Liver (tissue), 9 donors: Measurements from ENCODE around the gene TMEM38B. TPM values are rescaled to one million over a fixed set of nuclear protein-coding genes. Genes with fewer than 3 reads are reported as not detected.
A peak's percentile ranks its signal among the peaks of the same experiment; 100 is the strongest.

ENCODE experiments used
- DNase-seq: peaks from one replicate; pipeline ENCODE4 v3.0.0-alpha.2; 2017; ENCODE audit warnings: low spot score
- H3K27ac ChIP-seq, 2 donors: one replicate each; pipeline ENCODE4 v1.7.0; 2013; ENCODE audit warnings: inconsistent platforms in 2 of 2, low read length in 2 of 2, control low read depth in 1 of 2, low read depth in 1 of 2, mild to moderate bottlenecking in 1 of 2
- H3K27me3 ChIP-seq, 4 donors: one replicate each; pipeline versions ENCODE4 v1.6.1 to v1.7.0; 2013; ENCODE audit warnings: low read length in 3 of 4, inconsistent platforms in 1 of 4, mild to moderate bottlenecking in 1 of 4, moderate library complexity in 1 of 4; ENCODE audit not compliant: control insufficient read depth in 4 of 4, insufficient read depth in 4 of 4
- H3K36me3 ChIP-seq, 4 donors: one replicate each; pipeline versions ENCODE4 v1.6.1 to v1.7.0; 2013; ENCODE audit warnings: low read length in 3 of 4, mild to moderate bottlenecking in 3 of 4, low read depth in 1 of 4, moderate library complexity in 1 of 4; ENCODE audit not compliant: control insufficient read depth in 4 of 4, insufficient read depth in 3 of 4
- H3K4me1 ChIP-seq, 4 donors: one replicate each; pipeline versions ENCODE4 v1.6.1 to v1.7.0; 2013; ENCODE audit warnings: low read length in 3 of 4, mild to moderate bottlenecking in 3 of 4, moderate library complexity in 1 of 4; ENCODE audit not compliant: control insufficient read depth in 4 of 4, insufficient read depth in 4 of 4
- H3K4me3 ChIP-seq, 3 donors: one replicate each; pipeline versions ENCODE4 v1.6.1 to v1.7.0; 2013; ENCODE audit warnings: low read length in 3 of 3, control low read depth in 1 of 3, low read depth in 1 of 3, mild to moderate bottlenecking in 1 of 3
- H3K9ac ChIP-seq, 2 donors: one replicate each; pipeline ENCODE4 v1.7.0; 2013; ENCODE audit warnings: low read length in 2 of 2, mild to moderate bottlenecking in 2 of 2, moderate library complexity in 2 of 2, control low read depth in 1 of 2, low read depth in 1 of 2
- H3K9me3 ChIP-seq, 4 donors: one replicate each; pipeline versions ENCODE4 v1.6.1 to v1.7.0; 2013; ENCODE audit warnings: low read length in 3 of 4; ENCODE audit not compliant: control insufficient read depth in 4 of 4
- ATF3 ChIP-seq: IDR thresholded peaks from 2 replicates; pipeline ENCODE4 v1.6.1; 2016; ENCODE audit warnings: antibody characterized with exemption
- EGR1 ChIP-seq, 2 donors: IDR thresholded peaks; 2 replicates each; pipeline ENCODE4 v1.6.1; 2016 to 2018; ENCODE audit warnings: antibody characterized with exemption in 2 of 2, low read depth in 2 of 2
- FOXA2 ChIP-seq: IDR thresholded peaks from 2 replicates; pipeline ENCODE4 v1.6.1; 2016; ENCODE audit warnings: antibody characterized with exemption
- GABPA ChIP-seq, 2 donors: IDR thresholded peaks in 1 of 2; conservative IDR thresholded peaks in 1 of 2; 2 replicates each; pipeline ENCODE4 v1.6.1; 2016; ENCODE audit warnings: antibody characterized with exemption in 2 of 2, mild to moderate bottlenecking in 1 of 2, moderate library complexity in 1 of 2
- HNF4A ChIP-seq, 2 donors: conservative IDR thresholded peaks; 2 replicates each; pipeline ENCODE4 v1.6.1; 2016; ENCODE audit warnings: antibody characterized with exemption in 2 of 2, mild to moderate bottlenecking in 2 of 2
- HNF4G ChIP-seq: IDR thresholded peaks from 2 replicates; pipeline ENCODE4 v1.6.1; 2016; ENCODE audit warnings: antibody characterized with exemption
- RAD21 ChIP-seq, 2 donors: IDR thresholded peaks; 2 replicates each; pipeline ENCODE4 v1.6.1; 2016; ENCODE audit warnings: antibody characterized with exemption in 2 of 2, mild to moderate bottlenecking in 2 of 2
- TAF1 ChIP-seq: conservative IDR thresholded peaks from 2 replicates; pipeline ENCODE4 v1.6.1; 2016; ENCODE audit warnings: antibody characterized with exemption, mild to moderate bottlenecking
- WGBS: extraction: QIAGEN DNeasy Blood & Tissue Kit; methylation state at CpG from one replicate; pipeline ENCODE4 v1.1.7; 2013; 5-methylcytosine and 5-hydroxymethylcytosine counted together
- polyA plus RNA-seq, 2 donors: library from polyadenylated mRNA; stranded (reverse) in 1 of 2; unstranded in 1 of 2; fragments of 200-250 nt in 1 of 2; fragments of >200 nt in 1 of 2; fragmentation: Nextera tagmentation in 1 of 2; extraction: Ambion mirVana in 1 of 2; gene quantifications; one replicate each; pipeline versions ENCODE4 v1.2.1 to v1.2.3, GENCODE V29; 2013 to 2015
- total RNA-seq, 2 donors: library from RNA; depleted of rRNA; stranded (reverse); fragments of >200 nt; gene quantifications; one replicate each; pipeline ENCODE4 v1.2.3, GENCODE V29; 2014
- TF ChIP-seq, protein P1 (sequence below): fragments of 150-350 bp; IDR thresholded peaks from 2 replicates; pipeline ENCODE4 v1.5.1; 2017; ENCODE audit warnings: improper control_type of control experiment, low read depth, low read length; ENCODE audit not compliant: missing input control
- TF ChIP-seq, protein P2 (sequence below): IDR thresholded peaks from 2 replicates; pipeline ENCODE4 v1.6.1; 2016; ENCODE audit warnings: antibody characterized with exemption, mild to moderate bottlenecking
- donor health status: healthy.
- donor health status: healthy.
- donor health status: healthy.
- donor health status: healthy.
- donor health status: healthy.

TMEM38B gene
- total and polyA plus RNA-seq, 4 donors: 7.4 to 21.6 (median 9.2) TPM

- Histone ChIP-seq H3K36me3 (no peaks in the 10 kb centered on the region), H3K4me1 (peaks cover 0 to 12% (median 10%) of the 10 kb centered on the region in 4 donors), H3K4me3 (peak overlapping the region; percentile 33 to 65 (median 37)), H3K9me3 (no peaks in the 10 kb centered on the region), H3K27me3 (peaks cover 0 to 4% (median 0%) of the 10 kb centered on the region in 4 donors), H3K9ac (no peak overlapping the region), H3K27ac (no peak overlapping the region)
- 3% methylated on average over 75 of the region's 75 CpGs for WGBS
- DNase-seq: no peak
- TF ChIP-seq, protein P1, sequence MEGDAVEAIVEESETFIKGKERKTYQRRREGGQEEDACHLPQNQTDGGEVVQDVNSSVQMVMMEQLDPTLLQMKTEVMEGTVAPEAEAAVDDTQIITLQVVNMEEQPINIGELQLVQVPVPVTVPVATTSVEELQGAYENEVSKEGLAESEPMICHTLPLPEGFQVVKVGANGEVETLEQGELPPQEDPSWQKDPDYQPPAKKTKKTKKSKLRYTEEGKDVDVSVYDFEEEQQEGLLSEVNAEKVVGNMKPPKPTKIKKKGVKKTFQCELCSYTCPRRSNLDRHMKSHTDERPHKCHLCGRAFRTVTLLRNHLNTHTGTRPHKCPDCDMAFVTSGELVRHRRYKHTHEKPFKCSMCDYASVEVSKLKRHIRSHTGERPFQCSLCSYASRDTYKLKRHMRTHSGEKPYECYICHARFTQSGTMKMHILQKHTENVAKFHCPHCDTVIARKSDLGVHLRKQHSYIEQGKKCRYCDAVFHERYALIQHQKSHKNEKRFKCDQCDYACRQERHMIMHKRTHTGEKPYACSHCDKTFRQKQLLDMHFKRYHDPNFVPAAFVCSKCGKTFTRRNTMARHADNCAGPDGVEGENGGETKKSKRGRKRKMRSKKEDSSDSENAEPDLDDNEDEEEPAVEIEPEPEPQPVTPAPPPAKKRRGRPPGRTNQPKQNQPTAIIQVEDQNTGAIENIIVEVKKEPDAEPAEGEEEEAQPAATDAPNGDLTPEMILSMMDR: peak; percentile 30
- TF ChIP-seq, protein P2, sequence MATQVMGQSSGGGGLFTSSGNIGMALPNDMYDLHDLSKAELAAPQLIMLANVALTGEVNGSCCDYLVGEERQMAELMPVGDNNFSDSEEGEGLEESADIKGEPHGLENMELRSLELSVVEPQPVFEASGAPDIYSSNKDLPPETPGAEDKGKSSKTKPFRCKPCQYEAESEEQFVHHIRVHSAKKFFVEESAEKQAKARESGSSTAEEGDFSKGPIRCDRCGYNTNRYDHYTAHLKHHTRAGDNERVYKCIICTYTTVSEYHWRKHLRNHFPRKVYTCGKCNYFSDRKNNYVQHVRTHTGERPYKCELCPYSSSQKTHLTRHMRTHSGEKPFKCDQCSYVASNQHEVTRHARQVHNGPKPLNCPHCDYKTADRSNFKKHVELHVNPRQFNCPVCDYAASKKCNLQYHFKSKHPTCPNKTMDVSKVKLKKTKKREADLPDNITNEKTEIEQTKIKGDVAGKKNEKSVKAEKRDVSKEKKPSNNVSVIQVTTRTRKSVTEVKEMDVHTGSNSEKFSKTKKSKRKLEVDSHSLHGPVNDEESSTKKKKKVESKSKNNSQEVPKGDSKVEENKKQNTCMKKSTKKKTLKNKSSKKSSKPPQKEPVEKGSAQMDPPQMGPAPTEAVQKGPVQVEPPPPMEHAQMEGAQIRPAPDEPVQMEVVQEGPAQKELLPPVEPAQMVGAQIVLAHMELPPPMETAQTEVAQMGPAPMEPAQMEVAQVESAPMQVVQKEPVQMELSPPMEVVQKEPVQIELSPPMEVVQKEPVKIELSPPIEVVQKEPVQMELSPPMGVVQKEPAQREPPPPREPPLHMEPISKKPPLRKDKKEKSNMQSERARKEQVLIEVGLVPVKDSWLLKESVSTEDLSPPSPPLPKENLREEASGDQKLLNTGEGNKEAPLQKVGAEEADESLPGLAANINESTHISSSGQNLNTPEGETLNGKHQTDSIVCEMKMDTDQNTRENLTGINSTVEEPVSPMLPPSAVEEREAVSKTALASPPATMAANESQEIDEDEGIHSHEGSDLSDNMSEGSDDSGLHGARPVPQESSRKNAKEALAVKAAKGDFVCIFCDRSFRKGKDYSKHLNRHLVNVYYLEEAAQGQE: no peak
- TF ChIP-seq GABPA (IDR thresholded peaks at IDR 0.05 in 1 of 2, conservative IDR thresholded peaks at IDR 0.05 in 1 of 2): no peak
- TF ChIP-seq RAD21 (IDR thresholded peaks at IDR 0.05): peak; percentile 67 to 72
Measured at GRCh38 chr9:105656131-105656921, 38.0 kb upstream of the TMEM38B start.

- Histone ChIP-seq H3K4me3 (no peak overlapping the region), H3K9ac (no peak overlapping the region), H3K27ac (no peak overlapping the region), H3K27me3 (peaks cover 0 to 4% (median 0%) of the 10 kb centered on the region in 4 donors), H3K36me3 (no peaks in the 10 kb centered on the region), H3K9me3 (no peaks in the 10 kb centered on the region), H3K4me1 (peaks cover 0 to 12% (median 10%) of the 10 kb centered on the region in 4 donors)
- DNase-seq: no peak
- TF ChIP-seq RAD21 (IDR thresholded peaks at IDR 0.05) (no peak), FOXA2 (no peak), TAF1 (no peak), ATF3 (no peak), HNF4A (conservative IDR thresholded peaks at IDR 0.05) (no peak), HNF4G (no peak), EGR1 (IDR thresholded peaks at IDR 0.05; ENCODE audit: low read depth in 2 of 2) (no peak)
- TF ChIP-seq, protein P2: no peak
- 96% methylated on average over 2 of the region's 2 CpGs for WGBS
Measured at GRCh38 chr9:105658351-105658750, 36.0 kb upstream of the TMEM38B start.
